ENCODE measurements around the gene MYT1. TPM values are rescaled to one million over a fixed set of nuclear protein-coding genes. Genes with fewer than 3 reads are reported as not detected.
A peak's percentile ranks its signal among the peaks of the same experiment; 100 is the strongest.

MYT1 gene
- total and polyA plus RNA-seq, 2 of the 13 experiments (the other 11 are each of a cell fraction or from before 2014, with no cell fraction given), result 0.58 to 2.5 TPM

DNA sequence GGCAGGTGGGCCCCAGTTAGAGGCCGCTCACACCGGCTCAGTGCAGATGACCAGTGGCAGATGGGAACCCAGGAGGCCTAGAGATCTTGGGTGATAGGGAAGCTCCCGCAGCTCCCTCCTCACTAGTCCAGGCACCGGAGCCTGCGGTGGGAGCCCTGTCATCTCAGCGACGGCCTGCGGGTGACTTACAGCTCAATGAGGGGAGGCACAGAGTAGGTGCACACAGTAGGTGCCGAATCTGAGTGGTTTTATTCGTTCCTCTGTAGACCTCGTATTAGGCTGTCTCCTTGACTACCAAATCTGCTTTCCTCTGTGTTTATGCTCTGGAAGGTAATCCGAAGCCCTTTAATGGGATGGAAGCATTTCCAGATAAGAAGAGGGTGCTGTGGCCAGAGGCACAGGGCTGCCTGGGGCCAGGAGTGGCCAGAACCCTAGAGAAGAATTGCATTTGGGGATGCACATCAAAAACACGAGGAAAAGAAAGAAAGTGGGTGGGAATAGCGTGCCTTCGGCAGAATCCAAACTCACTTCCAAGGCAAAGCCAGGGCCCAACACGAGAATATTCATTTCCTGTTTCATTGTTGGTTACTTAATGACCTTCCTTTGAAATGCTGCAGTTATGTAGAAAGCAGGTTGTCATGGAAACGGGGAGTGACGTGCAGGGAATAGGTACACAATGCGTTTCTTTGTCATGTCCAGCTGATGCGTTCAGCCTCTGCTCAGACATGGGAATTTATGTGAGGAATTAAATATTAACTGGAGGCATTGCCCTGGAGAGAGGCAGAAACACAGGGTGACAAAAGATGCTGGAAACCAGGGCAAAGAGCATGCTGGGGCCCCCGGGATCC is 24.7 kb downstream of the MYT1 start (continued):
- TF ChIP-seq ZBTB46 (CRISPR knock-in tag; IDR thresholded peaks at IDR 0.05; ENCODE audit: borderline replicate concordance) (no peak), MAFK (conservative IDR thresholded peaks at IDR 0.05 in 1 of 2, IDR thresholded peaks at IDR 0.05 in 1 of 2; ENCODE audit: low read length in 2 of 2) (peak in 1 of 2 experiments; percentile 2; a peak in 1 of 4 replicates), SIX4 (CRISPR knock-in tag; IDR thresholded peaks at IDR 0.05) (no peak), SIN3A (IDR thresholded peaks at IDR 0.05; ENCODE audit: borderline replicate concordance, low read depth, low read length) (0 out of 2 replicates have a peak, but pooled peaks have one; percentile 67), ZNF460 (CRISPR knock-in tag; IDR thresholded peaks at IDR 0.05; ENCODE audit: borderline replicate concordance) (no peak; the same call in 1 of the 2 replicates), HIVEP1 (CRISPR knock-in tag; IDR thresholded peaks at IDR 0.05) (no peak), TBL1XR1 (IDR thresholded peaks at IDR 0.05; ENCODE audit: borderline replicate concordance, low read length, partially characterized antibody) (peak; percentile 86), ZFP41 (CRISPR knock-in tag; IDR thresholded peaks at IDR 0.05; ENCODE audit: borderline replicate concordance) (peak; percentile 54; the same call in 1 of the 2 replicates), PAXIP1 (CRISPR knock-in tag; conservative IDR thresholded peaks at IDR 0.05) (peak; percentile 99), PPARG (CRISPR knock-in tag; conservative IDR thresholded peaks at IDR 0.05) (peak; percentile 99), MED13 (CRISPR knock-in tag; IDR thresholded peaks at IDR 0.05) (0 out of 2 replicates have a peak, but pooled peaks have one; percentile 13), GABPA (IDR thresholded peaks at IDR 0.05; ENCODE audit: low read depth, low read length) (no peak), GABPA (CRISPR knock-in tag; IDR thresholded peaks at IDR 0.05; ENCODE audit: low read depth) (peak; percentile 81), ZNF839 (CRISPR knock-in tag; IDR thresholded peaks at IDR 0.05; ENCODE audit: borderline replicate concordance) (0 out of 2 replicates have a peak, but pooled peaks have one; percentile 72), ZNF552 (CRISPR knock-in tag; IDR thresholded peaks at IDR 0.05; ENCODE audit: borderline replicate concordance) (no peak), HDAC2 (CRISPR knock-in tag; IDR thresholded peaks at IDR 0.05) (peak; percentile 87), ATAD3A (CRISPR knock-in tag; IDR thresholded peaks at IDR 0.05) (no peak), ZNF451 (CRISPR knock-in tag; IDR thresholded peaks at IDR 0.05) (no peak), RARA (CRISPR knock-in tag; IDR thresholded peaks at IDR 0.05) (peak; percentile 81), ZSCAN21 (CRISPR knock-in tag; IDR thresholded peaks at IDR 0.05; ENCODE audit: borderline replicate concordance) (no peak), HNF4A (CRISPR knock-in tag; IDR thresholded peaks at IDR 0.05) (peak; percentile 86), ZBTB21 (CRISPR knock-in tag; IDR thresholded peaks at IDR 0.05) (peak; percentile 93)
- TF ChIP-seq, protein P1, sequence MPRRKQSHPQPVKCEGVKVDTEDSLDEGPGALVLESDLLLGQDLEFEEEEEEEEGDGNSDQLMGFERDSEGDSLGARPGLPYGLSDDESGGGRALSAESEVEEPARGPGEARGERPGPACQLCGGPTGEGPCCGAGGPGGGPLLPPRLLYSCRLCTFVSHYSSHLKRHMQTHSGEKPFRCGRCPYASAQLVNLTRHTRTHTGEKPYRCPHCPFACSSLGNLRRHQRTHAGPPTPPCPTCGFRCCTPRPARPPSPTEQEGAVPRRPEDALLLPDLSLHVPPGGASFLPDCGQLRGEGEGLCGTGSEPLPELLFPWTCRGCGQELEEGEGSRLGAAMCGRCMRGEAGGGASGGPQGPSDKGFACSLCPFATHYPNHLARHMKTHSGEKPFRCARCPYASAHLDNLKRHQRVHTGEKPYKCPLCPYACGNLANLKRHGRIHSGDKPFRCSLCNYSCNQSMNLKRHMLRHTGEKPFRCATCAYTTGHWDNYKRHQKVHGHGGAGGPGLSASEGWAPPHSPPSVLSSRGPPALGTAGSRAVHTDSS (CRISPR knock-in tag; conservative IDR thresholded peaks at IDR 0.05), result no peak

Measured in HepG2 (cell line).